LoVo (cell line): Measurements from ENCODE around the gene SCN9A.
"Not testable (repeated sequence)": the region's sequence is repeated elsewhere in the genome, so short reads cannot be mapped to it uniquely, and the experiment has no call there.

Experiments
- DNase-seq: peaks from one replicate; pipeline ENCODE4 v3.0.0-alpha.2; 2016; ENCODE audit warnings: low spot score

The SCN9A gene

DNA sequence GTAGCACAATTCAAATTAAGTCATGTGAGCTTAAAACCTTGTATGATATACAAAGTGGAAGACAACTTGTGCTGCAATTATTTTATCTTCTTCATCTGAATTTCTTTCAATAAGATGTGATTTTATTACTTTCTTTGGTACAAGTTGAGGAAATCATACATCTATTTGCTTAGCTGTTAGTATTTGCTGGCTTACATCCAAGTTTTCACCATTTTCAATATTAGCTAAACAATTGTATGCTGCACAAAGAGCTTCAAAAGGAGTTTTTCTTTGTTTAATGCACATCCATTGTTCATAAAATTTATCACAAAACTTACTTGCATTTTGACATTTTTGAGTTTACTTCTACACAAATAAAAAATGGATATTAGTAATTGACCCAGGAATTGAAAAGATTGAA, 40.9 kb downstream of the SCN9A start:
- DNase-seq: no peak

DNA sequence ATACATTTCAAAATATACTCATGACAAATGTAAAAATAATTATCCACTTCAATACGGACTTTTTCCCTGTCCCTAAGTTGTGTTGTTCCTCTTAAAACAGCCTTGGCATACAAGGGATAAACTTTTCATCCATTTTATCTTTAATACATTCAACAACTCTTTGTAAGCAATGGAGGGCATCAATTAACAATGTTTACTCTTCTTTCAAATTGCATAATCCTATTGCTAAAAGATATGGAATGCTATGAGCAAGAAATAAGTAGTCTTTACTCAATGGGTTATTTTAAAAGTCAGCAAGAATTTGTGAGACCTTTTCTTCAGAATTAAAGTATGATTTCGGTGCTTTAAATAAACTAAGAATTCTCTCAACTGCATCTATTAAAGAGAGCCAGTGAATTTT, 41.9 kb downstream of the SCN9A start:
- no peak for DNase-seq

GRCh38 chr2:166332106-166332505, 43.6 kb downstream of the SCN9A start:
- DNase-seq: no peak

- no peak for DNase-seq
These were observed 44.3 kb downstream of the SCN9A start for GRCh38 chr2:166331468-166331867.

DNA sequence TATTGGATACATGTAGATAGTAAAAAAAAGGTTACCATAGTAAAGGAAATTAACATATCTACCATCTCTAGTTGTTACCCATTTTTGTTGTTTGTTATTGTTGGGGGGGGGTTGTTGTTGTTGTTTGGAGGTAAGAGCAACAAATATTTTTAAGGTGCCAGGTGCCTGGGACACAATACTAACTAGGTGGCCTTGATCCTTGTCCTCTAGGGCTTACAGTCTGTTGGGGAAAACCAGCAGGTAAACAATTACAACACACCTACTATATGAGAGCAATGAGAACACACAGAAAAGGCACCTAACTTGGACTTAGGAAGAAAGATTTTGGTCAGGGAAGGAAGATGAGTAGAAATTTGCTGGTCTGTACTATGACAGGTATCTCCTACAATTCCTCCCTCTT, 46.3 kb downstream of the SCN9A start:
- DNase-seq: no peak

GRCh38 chr2:166328147-166328546, 47.6 kb downstream of the SCN9A start:
- no peak for DNase-seq

DNA sequence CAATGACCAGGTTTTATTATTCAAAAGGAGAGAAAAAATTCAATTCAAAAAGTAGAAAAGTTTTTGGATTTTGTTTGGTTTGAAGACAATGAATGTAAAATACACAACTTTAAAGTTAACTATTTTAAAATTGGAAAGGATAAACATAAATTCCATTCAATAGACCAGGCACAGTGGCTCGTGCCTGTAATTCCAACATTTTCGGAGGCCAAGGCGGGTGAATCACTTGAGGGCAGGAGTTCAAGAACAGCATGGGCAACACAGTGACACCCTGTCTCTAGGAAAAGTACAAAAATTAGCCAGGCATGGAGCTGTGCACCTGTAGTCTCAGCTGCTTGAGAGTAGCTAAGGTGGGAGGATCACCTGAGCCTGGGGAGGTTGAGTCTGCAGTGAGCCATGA, 54.7 kb downstream of the SCN9A start:
- DNase-seq: no peak

GRCh38 chr2:166314022-166314759, 61.6 kb downstream of the SCN9A start:
- no peak for DNase-seq

DNA sequence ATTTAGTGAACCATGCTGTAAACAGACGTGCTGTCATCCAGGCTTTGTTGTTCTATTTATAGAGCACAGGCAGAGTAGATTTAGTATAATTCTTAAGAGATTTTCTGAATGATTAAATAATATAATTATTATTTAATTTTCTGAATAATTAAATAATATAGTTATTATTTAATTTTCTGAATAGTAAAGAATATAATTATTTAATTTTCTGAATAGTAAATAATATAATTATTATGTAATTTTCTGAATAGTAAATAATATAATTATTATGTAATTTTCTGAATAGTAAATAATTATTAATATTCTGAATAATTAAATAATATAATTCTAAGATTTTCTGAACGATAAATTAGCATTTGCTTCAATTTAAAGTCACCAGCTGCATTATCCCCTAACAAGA, 62.9 kb downstream of the SCN9A start:
- not testable (repeated sequence) for DNase-seq

- DNase-seq: no peak
These were observed 68.4 kb downstream of the SCN9A start for GRCh38 chr2:166307326-166307725.

GRCh38 chr2:166304656-166305055, 71.1 kb downstream of the SCN9A start:
- DNase-seq: no peak

DNA sequence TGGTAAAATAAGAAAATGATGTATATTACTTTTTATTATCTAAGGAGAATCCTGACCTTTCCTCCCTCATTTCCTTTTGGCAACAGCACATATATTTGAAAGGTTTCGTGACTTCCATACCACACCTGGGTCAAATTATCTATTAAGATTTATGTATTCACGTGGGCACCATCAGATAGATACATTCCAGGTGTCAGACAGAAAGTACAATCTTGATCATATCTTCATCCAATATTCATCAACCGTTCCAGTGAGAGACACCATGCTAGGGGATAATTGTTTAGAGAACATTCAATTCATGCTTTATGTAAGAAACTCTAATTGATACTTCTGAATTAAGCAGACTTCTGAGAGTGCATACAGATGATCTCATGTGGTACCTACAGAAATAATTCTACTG, 73.7 kb downstream of the SCN9A start:
- no peak for DNase-seq

DNA sequence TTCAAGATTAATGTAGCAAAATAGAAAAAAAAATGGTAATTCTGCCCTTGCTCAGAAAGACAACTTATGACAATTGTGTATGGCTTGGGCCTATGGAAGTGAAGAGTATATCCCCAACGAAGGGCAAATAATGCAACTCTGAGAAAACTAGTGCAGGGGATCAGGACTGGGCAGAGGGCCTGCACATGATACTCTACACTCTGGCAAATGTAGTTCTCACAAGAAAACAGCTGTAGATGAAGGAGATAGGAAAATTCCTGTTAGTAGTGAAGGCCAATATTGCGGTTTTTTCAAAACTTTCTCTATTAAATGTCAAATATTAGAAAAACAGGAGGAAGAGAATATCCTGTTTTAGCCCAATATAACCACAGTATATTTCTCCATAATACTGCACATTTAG, 77.8 kb downstream of the SCN9A start:
- no peak for DNase-seq

GRCh38 chr2:166293984-166294383, 81.8 kb downstream of the SCN9A start:
- no peak for DNase-seq

- DNase-seq: no peak
These were observed 90.5 kb downstream of the SCN9A start for GRCh38 chr2:166285215-166285614.

DNA sequence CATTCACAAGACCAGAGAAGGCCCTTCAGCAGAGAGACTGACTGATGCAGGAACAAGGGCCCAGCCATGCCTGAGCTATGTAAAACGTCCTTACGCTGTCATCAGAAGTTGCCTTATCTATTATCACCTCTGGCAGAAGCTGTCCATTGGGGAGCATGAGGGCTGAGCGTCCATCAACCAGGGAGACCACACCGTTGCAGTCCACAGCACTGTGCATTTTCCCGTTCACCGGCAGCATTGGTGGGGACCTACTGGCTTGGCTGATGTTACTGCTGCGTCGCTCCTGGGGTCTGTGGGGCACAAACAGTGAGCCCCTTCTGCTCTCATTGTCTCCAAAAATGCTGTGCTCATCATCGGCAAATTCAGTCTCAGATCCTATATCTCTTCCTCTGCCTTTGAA, 91.4 kb downstream of the SCN9A start:
- no peak for DNase-seq

GRCh38 chr2:166282154-166282553, 93.6 kb downstream of the SCN9A start:
- DNase-seq: no peak

GRCh38 chr2:166278856-166279255, 96.9 kb downstream of the SCN9A start:
- no peak for DNase-seq

GRCh38 chr2:166270376-166270775, 105.4 kb downstream of the SCN9A start:
- DNase-seq: no peak

DNA sequence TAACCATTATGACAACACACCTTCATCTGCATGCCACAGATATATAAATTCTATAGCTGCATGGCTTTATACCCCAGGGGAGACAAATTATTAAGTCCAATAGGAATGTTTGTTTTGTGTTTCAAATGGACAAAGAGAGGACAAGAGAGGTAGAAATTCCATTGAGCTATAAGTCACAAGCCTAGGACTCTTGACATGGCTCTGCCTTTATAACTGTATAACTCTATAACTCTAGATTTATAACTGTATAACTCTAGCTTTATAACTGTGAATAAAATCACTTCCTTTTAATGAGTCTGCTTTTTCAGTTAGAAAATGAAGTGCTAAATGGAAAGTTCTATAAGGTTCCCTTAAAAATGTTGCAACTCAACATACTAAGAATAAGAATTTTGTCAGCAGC, 106.4 kb downstream of the SCN9A start:
- no peak for DNase-seq

- no peak for DNase-seq
These were observed 117.9 kb downstream of the SCN9A start for GRCh38 chr2:166257859-166258258.

- DNase-seq: no peak
These were observed 118.8 kb downstream of the SCN9A start for GRCh38 chr2:166256896-166257295.

- DNase-seq: no peak
These were observed 126.4 kb downstream of the SCN9A start for GRCh38 chr2:166249318-166249717.

- DNase-seq: no peak
These were observed 128.8 kb downstream of the SCN9A start for GRCh38 chr2:166246901-166247300.

- no peak for DNase-seq
These were observed 133.4 kb downstream of the SCN9A start for GRCh38 chr2:166242309-166242708.
